Tibial artery (tissue), 4 donors: ENCODE data around the gene SPIB.

ENCODE experiments used
- DNase-seq, 2 donors: peaks; one replicate each; pipeline ENCODE4 v3.0.0-alpha.2; 2019
- H3K27ac ChIP-seq, 2 donors: fragments of 200-600 bp; sonication (generic) in 1 of 2; 1 replicate in 1 of 2; 2 replicates in 1 of 2; pipeline ENCODE4 v1.5.1; 2018 to 2019; ENCODE audit warnings: mild to moderate bottlenecking in 1 of 2
- H3K27me3 ChIP-seq, 2 donors: fragments of 200-600 bp; sonication (generic) in 1 of 2; one replicate each; pipeline versions ENCODE4 v1.5.1 to v1.6.0; 2016 to 2019
- H3K36me3 ChIP-seq, 3 donors: fragments of 200-600 bp; sonication (generic) in 2 of 3; one replicate each; pipeline ENCODE4 v1.5.1; 2016 to 2019; ENCODE audit warnings: mild to moderate bottlenecking in 2 of 3
- H3K4me1 ChIP-seq, 4 donors: fragments of 200-600 bp; sonication (generic) in 2 of 4; 1 replicate in 3 of 4; 2 replicates in 1 of 4; pipeline ENCODE4 v1.5.1; 2016 to 2019
- H3K4me3 ChIP-seq, 2 donors: fragments of 200-600 bp; sonication (generic) in 1 of 2; 1 replicate in 1 of 2; 2 replicates in 1 of 2; pipeline ENCODE4 v1.5.1; 2018 to 2019; ENCODE audit warnings: mild to moderate bottlenecking in 2 of 2
- H3K9me3 ChIP-seq, 3 donors: fragments of 200-600 bp; sonication (generic) in 1 of 3; one replicate each; pipeline ENCODE4 v1.5.1; 2016 to 2019
- CTCF ChIP-seq, 2 experiments: fragments of 200-600 bp in 1 of 2; fragments of 450-650 bp in 1 of 2; IDR thresholded peaks; one replicate each; pipeline ENCODE4 v1.5.1; 2017 to 2019; ENCODE audit warnings: antibody characterized with exemption in 2 of 2, mild to moderate bottlenecking in 1 of 2, moderate library complexity in 1 of 2
- intact Hi-C: fragments of 100-400 bp; cut with DNase I; formaldehyde crosslinking; loops from one replicate; pipeline ENCODE4 v1.15.0; 2023; ENCODE audit warnings: low total_unique reads

Gene SPIB

GRCh38 chr19:50414864-50415660 is 3.7 kb upstream of the SPIB start:
- peak; percentile 68 to 79 for DNase-seq
- peaks cover 0 to 36% of the 10 kb centered on the region in 2 donors for H3K27me3 ChIP-seq
- no peak overlapping the region for H3K4me3 ChIP-seq
- no peaks in the 10 kb centered on the region for H3K9me3 ChIP-seq
- peaks cover 0 to 19% (median 1%) of the 10 kb centered on the region in 3 donors for H3K36me3 ChIP-seq
- H3K4me1 ChIP-seq = peaks cover 0 to 17% (median 10%) of the 10 kb centered on the region in 4 donors
- intact Hi-C loops = loop anchor here (2.0 kb wide), 1 partner anchor 44 kb away; no protein-coding TSS in a partner anchor
- H3K27ac ChIP-seq = no peak overlapping the region
- peak; percentile 72 to 85 for TF ChIP-seq CTCF (IDR thresholded peaks at IDR 0.05)

DNA sequence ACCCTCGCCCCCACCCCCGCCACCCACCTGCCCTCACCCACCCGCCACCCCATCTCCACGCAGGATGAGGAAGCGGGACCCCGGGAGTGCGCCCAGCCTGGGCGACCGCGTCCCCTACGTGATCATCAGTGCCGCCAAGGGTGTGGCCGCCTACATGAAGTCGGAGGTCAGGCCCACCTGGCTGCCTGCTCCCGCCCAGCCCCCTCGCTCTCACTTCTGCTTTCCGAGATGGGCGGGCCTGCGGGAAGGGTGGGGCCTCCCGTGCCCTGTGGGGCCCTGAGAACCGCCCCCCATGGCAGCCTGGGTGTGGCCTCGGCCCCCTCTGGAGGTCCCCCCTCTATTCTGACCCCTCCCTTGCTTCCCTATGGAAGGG is 3.1 kb upstream of the SPIB start:
- H3K4me1 ChIP-seq = peaks cover 0 to 17% (median 10%) of the 10 kb centered on the region in 4 donors
- no peaks in the 10 kb centered on the region for H3K9me3 ChIP-seq
- H3K27me3 ChIP-seq = peaks cover 0 to 37% of the 10 kb centered on the region in 2 donors
- no peak overlapping the region for H3K27ac ChIP-seq
- H3K4me3 ChIP-seq = no peak overlapping the region
- no peak for TF ChIP-seq CTCF (IDR thresholded peaks at IDR 0.05)
- intact Hi-C loops = loop anchor here (2.0 kb wide), 1 partner anchor 45 kb away; no protein-coding TSS in a partner anchor
- peaks cover 0 to 14% (median 0%) of the 10 kb centered on the region in 3 donors for H3K36me3 ChIP-seq
- DNase-seq = no peak

DNA sequence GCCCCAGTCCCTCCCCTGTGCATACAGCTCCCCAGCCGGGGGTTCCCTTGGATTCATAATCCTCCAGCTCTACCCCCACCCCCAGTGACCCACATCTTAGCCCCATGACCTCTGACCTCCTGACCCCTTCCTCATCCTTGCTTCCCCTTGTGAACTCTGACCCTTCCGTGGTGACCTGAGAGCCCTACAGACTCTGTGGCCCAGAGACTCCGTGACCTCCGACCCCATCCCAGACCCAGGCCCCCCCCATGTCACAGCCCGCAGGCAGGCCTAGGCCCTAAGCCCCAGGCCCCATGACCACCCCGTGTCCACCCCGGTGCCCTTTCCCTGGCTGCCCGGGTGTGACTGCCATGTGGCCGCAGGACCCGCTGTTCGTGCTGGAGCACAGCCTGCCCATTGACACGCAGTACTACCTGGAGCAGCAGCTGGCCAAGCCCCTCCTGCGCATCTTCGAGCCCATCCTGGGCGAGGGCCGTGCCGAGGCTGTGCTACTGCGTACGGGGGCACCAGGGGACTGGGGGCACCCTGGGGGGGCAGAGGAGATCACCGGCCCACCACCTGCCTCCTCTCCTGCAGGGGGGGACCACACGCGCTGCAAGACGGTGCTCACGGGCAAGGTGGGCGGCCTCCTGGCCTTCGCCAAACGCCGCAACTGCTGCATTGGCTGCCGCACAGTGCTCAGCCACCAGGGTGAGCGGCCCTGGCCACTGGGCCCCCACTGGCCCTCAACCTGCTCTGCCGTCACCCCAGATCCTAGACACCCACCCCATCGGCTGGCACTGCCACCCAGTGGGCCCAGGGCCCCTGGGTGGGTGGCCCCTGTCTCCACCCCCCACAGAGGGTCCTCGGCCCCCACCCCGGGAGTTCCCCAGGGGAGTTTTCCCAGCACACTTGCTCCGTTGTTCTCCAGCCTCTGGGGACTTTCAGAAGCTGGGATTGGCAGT is 2.4 kb upstream of the SPIB start:
- Histone ChIP-seq H3K4me3 (no peak overlapping the region), H3K27me3 (peaks cover 0 to 43% of the 10 kb centered on the region in 2 donors), H3K4me1 (peaks cover 0 to 17% (median 10%) of the 10 kb centered on the region in 4 donors), H3K36me3 (peaks cover 0 to 14% (median 0%) of the 10 kb centered on the region in 3 donors), H3K27ac (no peak overlapping the region), H3K9me3 (no peaks in the 10 kb centered on the region)
- no peak for TF ChIP-seq CTCF (IDR thresholded peaks at IDR 0.05)
- no peak for DNase-seq
- intact Hi-C loops = no loop called here

DNA sequence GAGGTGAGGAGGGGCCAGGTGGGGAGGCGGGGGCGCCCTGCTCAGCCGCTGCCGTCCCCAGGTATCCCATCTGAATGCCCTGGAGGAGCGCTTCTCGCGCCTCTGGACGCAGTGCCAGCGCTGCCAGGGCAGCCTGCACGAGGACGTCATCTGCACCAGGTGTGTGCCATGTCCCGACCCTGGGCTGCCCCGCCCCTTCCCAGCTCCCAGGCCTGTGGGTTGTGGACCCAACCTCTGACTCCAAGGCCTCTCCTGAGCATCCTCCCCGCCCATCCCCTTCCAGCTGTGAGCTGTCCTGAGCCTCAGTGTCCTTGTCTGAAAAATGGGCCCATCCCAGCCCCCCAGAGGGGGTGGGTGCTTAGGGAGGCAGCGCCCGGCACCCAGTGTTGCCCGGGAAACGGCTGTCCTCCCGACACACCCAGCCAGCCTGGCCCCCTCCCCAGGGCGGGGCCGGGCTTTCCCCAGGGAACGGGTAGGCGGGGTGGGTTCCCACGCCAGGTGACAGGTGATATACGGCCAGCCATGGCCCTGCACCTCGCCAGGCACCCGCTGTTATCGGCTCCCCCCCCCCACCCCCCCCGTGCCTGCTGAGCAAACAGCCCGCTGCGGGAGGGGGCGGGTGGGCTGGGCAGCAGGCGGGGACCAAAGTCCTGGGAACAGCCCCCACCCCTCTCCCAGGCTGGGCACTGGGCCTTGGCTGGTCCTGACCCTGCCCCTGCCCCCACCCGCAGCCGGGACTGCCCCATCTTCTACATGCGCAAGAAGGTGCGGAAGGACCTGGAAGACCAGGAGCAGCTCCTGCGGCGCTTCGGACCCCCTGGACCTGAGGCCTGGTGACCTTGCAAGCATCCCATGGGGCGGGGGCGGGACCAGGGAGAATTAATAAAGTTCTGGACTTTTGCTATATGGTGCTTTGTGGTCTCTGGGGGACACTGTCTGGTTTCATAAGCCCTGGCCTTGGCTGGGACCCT is 1.3 kb upstream of the SPIB start:
- Histone ChIP-seq H3K9me3 (no peaks in the 10 kb centered on the region), H3K36me3 (peaks cover 0 to 14% (median 0%) of the 10 kb centered on the region in 3 donors), H3K27me3 (peaks cover 0 to 54% of the 10 kb centered on the region in 2 donors), H3K27ac (no peak overlapping the region), H3K4me1 (peaks cover 0 to 17% (median 10%) of the 10 kb centered on the region in 4 donors), H3K4me3 (no peak overlapping the region)
- no peak for DNase-seq
- intact Hi-C loops = no loop called here
- TF ChIP-seq CTCF (IDR thresholded peaks at IDR 0.05) = no peak
